Stimulated activated CD8-positive, alpha-beta memory T cell treated with anti-CD3 and anti-CD28 coated beads, Interleukin-7, amount 100 ng/mL, for 48 hours (primary cell): ENCODE results near the gene KHSRP.
"Not testable (repeated sequence)": the region's sequence is repeated elsewhere in the genome, so short reads cannot be mapped to it uniquely, and the experiment has no call there.

Experiments used
- DNase-seq, 2 donors: peaks; one replicate each; pipeline ENCODE4 v3.0.0-alpha.2; 2020; ENCODE audit warnings: low read depth in 1 of 2; ENCODE audit errors: extremely low read depth in 1 of 2

Gene KHSRP

DNA sequence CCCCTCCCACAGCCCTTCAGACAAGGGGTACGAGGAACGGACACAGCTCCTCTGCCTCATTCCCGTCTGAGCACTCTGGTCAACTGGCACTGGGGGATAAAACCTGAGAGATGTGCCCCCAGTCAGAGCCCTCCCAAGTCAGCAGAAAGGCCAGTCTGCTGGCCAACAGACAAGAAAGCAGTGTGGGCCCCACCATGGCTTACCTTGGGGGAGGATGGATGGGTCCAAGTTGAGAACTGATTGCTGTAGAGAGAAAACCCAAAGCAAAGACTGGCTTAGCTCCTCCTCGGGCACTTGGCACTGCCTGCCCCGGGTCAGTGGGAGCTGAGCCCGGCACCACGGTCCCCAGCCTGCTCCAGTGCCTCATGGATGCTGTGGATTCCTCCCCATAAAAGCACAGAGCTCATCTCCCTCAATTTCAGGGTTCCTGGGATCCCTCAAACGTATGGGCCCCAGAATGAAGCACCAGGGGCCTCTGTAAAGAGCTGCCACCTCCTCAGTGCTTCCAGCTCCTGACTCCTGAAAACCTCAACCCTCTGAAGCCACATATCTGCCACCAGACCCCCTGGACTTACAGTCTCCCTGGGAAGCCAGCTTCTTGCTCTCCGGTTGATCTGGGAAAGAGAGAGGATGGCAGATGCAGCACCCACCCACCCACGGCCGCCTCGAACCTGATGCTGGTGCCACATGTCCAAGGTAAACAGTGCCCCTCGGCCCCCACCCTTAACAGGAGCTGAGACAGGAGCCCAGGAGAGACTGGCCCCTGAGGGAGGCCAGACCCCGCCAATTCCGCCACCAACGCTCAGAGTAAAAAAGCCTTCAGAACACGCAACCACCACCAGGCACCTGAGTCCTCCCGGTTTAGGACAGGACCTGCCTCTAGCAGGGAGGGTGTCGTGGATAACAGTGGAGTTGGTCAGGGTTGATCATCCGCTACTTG lies 3.3 kb downstream of the KHSRP start:
- no peak for DNase-seq

- no peak for DNase-seq
These were observed 6.1 kb downstream of the KHSRP start for GRCh38 chr19:6418562-6418932.

DNA sequence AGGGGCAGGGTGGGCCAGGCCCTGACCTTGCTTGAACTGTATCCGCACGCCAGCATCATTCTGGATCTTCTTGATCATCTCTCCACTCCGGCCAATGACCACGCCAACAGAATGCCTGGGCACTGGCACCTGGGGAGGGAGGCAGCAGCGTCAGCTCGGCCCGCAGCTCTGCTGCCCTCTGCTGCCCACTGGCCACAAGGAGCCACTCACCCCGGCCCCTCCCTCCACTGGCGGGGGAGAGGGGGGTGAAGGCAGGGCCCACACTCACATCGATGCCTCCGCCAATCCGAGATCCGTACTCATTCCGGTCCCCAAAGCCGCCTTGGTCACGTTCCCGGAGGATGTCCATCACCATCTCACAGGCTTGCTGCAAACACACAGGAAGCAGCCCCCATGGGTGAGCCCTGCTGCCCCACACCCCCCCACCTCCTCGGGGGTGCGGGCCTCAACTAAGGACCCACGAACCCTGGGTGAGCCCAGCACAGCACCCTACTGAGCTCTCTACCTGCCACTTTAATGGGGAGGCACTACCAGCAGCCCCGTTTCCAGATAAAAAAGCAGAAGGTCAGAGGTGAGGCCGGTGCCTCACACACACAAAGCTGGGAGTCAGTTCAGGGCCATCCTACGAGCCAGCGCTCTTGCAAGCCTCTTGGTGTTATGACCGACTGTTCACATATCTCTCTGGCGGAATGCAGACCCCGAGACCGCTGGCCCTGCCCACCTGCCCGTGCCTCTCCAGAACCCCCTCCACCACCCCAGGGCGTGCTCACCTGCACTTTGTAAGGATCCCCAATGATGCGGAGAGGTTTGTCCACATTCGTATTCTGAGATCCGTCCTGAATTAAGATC lies 6.7 kb downstream of the KHSRP start:
- no peak for DNase-seq

- no peak for DNase-seq
These were observed 7.8 kb downstream of the KHSRP start for GRCh38 chr19:6416658-6417405.

- DNase-seq = no peak
These were observed 8.9 kb downstream of the KHSRP start for GRCh38 chr19:6415591-6416190.

GRCh38 chr19:6414793-6415590 lies 9.6 kb downstream of the KHSRP start:
- no peak for DNase-seq

DNA sequence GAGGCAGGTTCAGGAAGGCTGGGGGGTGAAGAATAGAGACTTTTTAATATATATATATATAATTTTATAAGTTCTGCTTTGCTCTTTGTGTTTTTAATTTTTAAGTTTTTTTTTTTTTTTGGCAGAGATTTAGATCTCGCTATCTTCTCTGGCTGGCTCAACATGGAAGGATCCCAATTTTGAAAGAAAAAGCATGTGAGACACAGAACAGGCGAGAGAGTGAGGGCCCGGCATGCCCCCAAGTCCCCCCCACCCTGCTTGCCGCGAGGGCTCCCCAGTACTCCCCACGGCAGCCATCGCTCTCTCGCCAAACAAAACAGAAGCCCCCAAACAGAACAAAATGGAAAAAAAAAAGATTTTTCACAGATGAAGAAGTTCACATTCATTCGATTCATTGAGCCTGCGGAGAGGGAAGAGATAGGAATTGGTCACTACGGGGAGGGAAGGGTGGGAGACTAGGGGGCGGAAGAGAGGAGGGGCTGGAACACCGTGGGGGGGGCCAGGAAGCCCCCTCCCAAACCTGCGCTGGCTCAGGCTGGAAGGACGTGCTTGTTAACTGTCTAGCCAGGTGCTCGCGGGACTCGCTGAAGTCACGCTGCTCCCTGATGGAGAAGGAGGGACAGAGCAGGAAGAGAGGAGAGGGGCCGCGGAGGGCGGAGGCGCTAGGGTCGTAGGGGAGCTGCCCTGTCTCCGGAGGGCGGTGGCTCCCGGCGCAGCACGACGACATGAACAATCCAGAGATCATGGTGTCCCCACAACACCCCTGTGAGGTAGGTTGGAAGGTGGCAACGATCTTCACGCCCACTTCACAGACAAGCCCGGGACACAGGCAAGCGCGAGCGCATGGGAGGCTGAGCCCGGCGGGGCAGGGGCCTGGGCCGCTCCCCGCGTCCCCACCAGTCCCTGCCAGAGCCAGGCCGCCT lies 10.6 kb downstream of the KHSRP start:
- no peak for DNase-seq

DNA sequence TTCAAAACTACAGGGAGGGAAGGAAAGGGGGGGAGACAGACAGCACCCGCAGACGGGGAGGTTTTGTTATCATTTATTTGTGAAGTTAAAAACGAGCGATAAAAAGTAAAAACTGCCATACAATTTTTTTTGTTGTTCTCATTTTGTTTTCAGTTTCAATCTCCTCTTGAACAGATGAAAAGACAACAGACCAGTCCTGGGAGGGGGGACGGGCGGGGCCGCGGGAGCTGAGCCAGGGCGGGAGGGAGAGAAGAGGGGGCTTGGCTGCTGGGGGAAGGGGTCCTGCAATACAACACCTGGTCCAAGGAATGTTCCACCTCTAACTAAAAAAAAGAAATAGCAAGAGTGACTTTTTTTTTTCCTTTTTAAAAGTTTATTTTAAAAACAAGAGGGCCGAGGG lies 11.3 kb downstream of the KHSRP start:
- no peak for DNase-seq

DNA sequence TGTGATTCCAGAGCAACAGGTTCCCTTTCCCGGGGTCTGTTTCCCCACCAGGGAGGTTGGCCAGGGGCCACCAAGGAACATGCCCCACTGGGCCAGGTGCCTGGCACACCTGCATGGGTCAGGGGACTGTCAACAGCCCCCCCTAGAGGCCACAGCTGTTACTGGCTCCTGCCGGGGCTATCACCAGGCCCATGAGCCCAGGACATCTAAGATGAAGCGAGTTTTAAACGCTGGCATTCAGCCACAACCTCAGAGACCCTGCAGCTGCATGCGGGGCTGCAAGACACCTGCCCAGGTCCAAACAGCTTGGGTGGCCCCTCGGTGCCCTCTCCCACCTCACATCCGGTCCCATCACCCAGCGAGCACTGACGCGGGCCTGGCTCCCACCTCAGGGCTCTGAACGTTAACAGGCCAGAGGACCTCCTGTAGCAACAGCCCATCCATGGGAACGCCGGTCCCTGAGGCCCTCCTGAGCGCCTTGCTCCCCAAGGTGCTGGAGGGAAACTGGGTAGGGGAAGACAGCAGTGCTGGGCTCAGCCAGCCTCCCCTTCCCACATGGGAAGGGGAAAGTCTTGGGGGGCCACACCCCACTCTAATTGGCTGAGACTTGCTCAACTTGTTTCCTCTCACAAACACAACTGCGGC lies 12.0 kb downstream of the KHSRP start:
- DNase-seq = no peak

- no peak for DNase-seq
These were observed 12.6 kb downstream of the KHSRP start for GRCh38 chr19:6412061-6412446.

DNA sequence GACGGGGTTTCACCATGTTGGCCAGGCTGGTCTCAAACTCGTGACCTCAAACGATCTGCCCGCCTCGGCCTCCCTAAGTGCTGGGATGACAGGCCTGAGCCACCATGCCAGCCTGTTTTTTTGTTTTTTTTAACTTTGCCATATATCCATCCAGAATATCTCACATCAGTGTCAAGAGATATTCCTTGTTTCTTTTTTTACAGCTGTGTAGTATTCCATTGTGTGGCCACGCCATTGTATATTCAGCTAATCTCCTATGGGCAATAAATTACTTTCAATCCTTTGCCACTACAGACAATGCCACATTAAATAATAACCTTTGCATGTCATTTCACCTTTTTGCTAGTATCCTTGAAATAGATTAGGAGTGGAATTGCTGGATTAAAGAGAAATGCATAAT lies 15.3 kb downstream of the KHSRP start:
- no peak for DNase-seq

GRCh38 chr19:6406401-6406800 lies 18.2 kb downstream of the KHSRP start:
- DNase-seq = no peak

GRCh38 chr19:6402837-6403608 lies 21.6 kb downstream of the KHSRP start:
- DNase-seq = no peak

DNA sequence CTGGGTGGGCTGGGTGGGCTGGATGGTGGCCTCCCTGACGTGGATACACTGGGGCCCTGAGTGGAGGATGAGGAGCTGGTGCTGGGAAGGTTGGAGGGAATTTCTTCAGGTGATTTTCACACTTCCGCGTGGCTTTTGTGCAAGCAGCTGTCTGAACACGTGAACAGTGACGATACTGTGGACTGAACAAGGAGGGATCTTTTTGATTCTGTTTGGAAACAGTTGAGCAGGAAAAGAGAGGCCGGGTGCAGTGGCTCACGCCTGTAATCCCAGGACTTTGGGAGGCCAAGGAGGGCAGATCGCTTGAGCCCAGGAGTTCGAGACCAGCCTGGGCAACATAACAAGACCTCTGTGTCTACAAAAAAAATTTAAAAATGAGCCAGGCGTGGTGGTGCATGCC lies 22.6 kb downstream of the KHSRP start:
- no peak for DNase-seq

GRCh38 chr19:6400062-6400944 lies 24.3 kb downstream of the KHSRP start:
- DNase-seq = not testable (repeated sequence)

DNA sequence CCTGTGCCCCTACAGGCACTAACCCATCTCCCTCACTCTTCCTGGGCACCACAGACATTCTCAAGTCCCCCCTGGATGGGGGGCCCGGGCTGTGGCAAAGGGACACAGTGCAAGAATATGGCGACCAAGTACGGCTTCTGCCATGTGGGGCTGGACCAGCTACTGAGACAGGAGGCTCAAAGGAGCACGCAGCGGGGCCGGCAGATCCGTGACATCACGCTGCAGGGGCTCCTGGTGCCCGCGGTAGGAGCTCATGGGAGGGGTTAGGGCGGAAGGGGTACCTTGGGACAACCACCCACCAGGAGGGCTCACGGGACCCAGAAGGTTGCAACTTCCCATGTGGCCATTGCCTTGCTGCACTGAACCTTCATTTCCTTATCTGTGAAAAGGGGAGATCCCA lies 28.3 kb downstream of the KHSRP start:
- DNase-seq = no peak

- no peak for DNase-seq
These were observed 29.8 kb downstream of the KHSRP start for GRCh38 chr19:6394831-6395230.
